Embryonic facial prominence (tissue), 1 donor: ENCODE data around the gene BCL2A1.
"Not testable (repeated sequence)": the region's sequence is repeated elsewhere in the genome, so short reads cannot be mapped to it uniquely, and the experiment has no call there.

Experiments used
- DNase-seq: peaks from one replicate; pipeline ENCODE4 v3.0.0-alpha.2; 2016; ENCODE audit errors: extremely low spot score

BCL2A1 gene

DNA sequence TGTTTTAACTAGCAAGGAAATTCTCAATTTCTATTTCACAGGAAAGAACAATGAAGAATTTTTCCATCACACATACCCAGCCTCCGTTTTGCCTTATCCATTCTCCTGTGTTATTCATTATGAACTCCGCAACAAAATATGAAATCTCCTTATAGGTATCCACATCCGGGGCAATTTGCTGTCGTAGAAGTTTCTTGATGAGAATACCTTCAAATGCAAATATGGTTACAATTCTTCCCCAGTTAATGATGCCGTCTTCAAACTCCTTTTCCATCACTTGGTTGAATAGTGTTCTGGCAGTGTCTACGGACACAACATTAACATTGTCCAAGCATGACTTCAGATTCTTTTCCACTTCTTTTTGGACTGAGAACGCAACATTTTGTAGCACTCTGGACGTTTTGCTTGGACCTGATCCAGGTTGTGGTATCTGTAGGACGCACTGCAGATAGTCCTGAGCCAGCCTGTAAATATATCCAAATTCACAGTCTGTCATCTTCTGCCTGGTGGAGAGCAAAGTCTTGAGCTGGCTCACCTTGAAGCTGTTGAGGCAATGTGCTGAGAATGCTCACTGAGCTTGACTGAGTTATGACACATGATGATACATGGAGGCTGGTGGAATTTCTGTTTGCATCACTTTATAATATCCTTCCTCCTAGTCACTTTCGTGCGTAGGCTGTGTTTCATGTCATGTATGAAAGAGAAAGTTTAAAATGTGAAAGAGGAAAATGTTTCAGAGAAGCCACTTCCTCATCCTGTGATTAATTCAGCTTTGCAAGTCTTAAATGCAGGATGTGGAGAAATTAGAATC lies at the start of gene BCL2A1:
BCL2A1 (minus strand) TSS at position 573 of the 811 bp plus-strand sequence; CDS start at position 496, 77 bp downstream.
- DNase-seq, result no peak

DNA sequence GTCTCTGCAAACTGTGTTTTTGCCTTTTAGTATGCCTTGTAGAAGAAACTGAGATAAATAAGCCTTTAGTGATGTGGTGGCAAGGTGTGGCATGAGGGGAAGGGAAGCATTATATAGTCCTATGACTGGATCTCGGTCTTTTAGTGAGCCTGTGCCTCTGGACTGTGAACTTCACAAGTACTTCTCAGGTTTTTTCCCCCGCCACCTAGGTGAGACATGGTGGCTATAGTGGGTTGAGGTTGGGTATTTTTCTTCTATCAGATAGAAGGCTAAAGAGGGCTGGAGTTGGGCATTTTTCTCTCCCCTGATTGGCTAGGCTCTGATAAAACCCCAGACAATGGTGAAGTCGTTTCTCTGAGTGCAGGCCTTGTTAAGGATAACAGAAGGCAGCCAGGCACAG lies 49.7 kb upstream of the BCL2A1 start:
- DNase-seq, result no peak

DNA sequence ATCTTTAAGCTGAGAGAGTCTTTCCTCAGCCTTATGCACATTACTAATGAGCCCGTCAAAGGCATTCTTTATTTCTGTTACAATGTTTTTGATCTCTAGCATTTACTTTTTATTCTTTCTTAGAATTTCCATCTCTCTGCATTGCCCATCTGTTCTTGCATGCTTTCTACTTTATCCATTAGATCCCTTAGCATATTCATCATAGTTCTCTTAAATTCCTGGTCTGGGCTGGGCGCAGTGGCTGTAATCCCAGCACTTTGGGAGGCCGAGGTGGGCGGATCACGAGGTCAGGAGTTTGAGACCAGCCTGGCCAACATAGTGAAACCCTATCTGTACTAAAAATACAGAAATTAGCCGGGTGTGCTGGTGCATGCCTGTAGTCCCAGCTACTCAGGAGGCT lies 49.2 kb upstream of the BCL2A1 start:
- not testable (repeated sequence) for DNase-seq

DNA sequence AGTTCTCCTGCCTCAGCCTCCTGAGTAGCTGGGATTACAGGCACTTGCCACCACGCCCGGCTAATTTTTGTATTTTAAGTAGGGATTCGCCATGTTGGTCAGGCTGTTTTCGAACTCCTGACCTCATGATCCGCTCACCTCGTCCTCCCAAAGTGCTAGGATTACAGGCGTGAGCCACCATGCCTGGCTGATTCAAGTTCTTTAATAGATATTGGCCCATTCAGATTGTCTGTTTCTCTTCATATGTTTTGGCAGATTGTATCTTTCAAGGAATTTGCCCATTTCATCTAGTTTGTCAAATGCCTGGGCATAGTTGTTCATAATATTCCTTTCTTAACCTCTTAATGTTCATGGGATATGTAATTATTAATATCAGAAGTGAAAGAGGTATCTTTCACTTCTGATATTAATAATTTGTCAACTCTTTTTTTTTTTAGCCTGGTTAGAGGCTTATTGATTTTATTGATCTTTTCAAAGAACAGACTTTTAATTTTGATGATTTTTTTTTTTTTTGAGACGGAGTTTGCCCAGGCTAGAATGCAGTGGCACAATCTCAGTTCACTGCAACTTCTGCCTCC lies 48.3 kb upstream of the BCL2A1 start:
- DNase-seq, result no peak

DNA sequence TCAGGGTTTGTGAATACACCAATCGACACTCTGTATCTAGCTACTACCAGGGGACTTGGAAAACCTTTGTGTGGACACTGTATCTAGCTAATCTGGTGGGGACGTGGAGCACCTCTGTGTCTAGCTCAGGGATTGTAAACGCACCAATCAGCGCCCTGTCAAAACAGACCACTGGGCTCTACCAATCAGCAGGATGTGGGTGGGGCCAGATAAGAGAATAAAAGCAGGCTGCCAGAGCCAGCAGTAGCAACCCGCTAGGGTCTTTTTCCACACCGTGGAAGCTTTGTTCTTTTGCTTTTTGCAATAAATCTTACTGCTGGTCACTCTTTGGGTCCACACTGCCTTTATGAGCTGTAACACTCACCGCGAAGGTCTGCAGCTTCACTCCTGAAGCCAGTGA lies 46.1 kb upstream of the BCL2A1 start:
- not testable (repeated sequence) for DNase-seq

DNA sequence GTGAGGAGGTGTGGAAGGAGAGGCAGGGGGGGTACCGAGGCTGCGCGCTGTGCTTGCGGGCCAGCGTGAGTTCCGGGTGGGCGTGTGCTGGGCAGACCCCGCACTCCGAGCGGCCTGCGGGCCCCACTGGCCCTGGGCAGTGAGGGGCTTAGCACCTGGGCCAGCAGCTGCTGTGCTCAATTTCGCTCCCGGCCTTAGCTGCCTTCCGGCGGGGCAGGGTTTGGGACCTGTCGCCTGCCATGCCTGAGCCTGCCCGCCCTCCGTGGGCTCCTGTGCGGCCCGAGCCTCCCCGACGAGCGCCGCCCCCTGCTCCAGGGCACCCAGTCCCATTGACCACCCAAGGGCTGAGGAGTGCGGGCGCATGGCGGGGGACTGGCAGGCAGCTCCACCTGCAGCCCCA lies 45.5 kb upstream of the BCL2A1 start:
- not testable (repeated sequence) for DNase-seq

DNA sequence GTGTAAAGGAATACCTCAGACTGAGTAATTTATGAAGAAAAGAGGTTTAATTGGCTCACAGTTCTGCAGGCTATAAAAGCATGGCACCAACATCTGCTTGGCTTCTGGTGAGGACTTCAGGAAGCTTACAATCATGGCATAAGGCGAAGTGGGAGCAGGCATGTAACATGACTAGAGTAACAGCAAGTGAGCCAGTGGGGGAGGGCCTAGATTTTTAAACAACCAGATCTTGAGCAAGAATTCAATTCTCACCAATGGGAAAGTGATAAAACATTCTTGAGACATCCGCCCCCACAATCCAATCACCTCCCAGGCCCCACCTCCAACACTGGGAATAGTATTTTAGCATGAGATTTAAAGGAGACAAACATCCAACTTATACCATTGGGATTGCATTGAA lies 44.2 kb upstream of the BCL2A1 start:
- no peak for DNase-seq

DNA sequence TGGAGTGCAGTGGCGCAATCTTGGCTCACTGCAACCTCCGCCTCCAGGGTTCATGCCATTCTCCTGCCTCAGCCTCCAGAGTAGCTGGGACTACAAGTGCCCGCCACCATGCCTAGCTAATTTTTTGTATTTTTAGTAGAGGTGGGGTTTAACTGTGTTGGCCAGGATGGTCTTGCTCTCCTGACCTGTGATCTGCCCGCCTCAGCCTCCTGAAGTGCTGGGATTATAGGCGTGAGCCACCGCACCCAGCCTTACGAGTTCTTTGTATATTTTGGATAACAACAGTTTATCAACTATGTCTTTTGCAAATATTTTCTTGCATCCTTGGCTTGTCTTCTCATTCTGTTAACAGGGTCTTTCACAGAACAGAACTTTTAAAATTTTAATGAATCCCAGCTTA lies 43.2 kb upstream of the BCL2A1 start:
- not testable (repeated sequence) for DNase-seq

DNA sequence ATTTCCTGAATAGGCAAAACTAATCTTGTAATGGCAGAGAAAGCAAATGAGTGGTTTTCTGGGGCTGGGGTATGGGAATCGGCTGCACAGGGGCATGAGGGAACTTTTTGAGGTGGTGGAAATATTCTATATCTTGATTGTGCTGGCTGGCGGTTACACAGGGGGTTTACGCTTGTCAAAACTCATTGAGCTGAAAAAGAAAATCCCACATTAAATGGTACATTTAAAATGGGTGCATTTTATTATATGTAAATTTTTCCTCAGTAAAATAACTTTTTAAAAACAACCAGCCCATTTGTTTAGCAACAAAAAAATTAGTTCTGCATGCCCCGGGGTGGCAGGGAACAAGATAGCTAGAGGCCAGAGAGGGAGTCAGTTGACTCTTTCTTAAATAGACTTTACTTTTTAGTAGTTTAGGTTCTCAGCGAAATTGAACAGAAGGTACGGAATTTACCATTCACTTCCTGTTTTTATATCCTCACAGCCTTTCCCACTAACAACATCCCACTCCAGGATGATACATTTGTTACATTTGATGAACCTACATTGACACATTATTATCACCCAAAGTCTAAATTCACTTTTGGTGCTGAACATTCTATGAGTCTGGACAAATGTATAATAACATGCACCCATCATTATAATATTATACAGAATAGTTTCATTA lies 41.2 kb upstream of the BCL2A1 start:
- no peak for DNase-seq

DNA sequence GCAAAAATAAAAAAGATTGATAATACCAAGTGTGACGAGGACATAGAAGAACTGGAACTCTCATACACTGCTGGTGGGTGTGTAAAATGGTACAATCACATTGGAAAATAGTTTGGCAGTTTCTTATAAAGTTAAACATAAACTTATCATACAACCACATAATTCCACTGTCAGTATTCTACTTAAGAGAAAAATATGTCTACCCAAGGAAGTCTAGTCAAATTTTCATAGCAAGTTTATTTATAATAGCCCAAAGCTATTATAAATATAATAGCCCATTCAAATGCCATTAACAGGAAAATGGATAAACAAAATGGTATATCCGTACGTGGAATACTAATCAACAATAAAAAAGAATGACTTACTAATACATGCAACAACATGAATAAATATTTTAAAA lies 40.6 kb upstream of the BCL2A1 start:
- DNase-seq, result no peak

DNA sequence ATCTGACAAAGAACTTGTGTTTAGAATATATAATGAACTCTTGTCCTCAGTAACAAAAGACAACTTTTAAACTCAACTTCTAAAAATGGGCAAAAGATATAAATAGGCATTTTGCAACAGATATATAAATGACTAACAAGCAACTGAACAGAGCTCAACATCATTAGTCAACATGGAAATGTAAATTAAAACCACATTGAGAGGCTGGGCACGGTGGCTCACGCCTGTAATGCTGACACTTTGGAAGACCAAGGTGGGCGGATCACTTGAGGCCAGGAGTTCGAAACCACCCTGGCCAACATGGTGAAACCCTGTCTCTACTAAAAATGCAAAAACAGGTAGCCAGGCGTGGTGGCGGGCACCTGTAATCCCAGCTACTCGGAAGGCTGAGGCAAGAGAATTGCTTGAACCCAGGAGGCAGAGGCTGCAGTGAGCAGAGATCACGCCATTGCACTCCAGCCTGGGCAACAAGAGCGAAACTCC lies 40.1 kb upstream of the BCL2A1 start:
- DNase-seq, result not testable (repeated sequence)

DNA sequence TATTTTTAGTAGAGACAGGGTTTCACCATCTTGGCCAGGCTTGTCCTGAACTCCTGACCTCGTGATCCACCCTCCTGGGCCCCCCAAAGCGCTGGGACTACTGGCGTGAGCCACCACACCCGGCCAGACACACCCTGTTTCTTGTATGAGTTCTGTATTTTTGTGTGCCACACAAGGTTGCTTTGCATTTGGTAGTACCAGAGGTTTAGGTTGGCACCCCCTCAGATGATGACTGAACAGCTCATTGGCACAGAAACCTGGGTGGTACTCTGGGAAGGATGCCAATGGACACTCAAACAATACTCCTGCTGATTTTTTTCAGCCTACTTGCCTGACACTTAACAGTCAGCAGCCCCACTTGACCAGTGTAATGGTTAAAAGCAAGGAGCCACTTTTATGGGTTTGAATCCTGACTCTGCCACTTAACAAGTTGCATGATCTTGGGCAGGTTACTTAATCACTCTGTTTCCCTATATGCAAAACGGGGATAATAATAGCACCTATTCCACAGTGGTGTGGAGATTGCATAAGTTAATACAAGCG lies 39.2 kb upstream of the BCL2A1 start:
- DNase-seq, result no peak

DNA sequence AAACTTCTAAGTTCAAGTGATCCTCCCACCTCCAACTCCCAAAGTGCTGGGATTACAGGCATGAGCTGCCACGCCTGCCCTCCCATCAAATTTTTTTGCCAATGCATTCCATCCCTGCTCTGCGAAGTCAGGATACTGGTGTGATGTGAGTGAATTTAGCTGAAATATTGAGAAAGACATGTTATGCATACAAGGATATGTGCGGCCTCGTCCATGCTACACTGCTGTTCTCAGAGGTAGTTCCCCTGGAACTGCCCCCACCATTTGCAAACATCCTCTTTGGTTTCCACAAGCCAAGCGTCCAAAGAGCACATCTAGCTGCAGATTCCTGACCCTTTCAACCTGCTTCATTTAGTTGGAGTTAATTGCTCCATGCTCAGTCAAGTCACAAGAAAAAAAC lies 36.5 kb upstream of the BCL2A1 start:
- DNase-seq, result no peak

DNA sequence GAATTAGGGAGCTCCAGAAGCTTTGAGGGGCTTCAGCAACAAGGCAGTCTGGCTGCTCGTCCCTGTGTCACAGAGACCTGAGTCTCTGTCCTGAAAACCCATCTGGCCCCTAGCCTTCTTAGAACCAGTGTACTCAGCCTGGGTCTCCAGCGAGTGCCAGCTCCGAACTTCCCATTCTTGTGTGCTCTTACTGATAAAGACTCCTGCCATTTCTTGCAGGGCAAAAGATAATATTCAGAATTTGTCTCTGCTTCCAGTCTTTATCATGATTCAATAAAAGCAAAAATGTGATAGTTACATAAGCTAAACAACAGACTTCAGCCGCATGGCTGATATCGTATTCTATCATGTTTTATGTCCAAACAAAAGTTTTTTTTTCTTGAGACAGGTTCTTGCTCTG lies 36.0 kb upstream of the BCL2A1 start:
- no peak for DNase-seq

DNA sequence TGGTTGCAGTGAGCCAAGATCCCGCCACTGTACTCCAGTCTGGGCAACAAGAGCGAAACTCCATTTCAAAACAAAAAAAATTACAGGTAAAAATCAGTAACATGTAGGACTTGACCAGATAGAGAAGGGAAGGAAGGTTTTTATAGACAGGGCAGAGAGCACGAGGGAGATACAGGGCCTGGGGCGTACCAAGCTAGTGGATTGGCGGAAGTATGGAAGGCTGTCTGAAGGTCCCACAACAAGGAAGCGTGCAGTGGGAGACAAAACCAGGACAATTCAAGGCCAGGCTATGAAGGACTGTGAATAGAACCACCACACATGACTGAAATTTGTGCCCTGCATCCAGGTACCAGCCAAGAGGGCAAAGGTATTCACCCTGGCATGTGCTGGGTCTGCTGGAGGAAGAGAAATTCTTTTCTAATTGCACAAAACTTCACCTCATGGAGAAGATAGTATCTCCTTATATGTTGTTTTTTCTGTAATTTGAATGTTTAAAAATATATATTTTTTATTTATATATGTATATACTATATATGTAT lies 33.0 kb upstream of the BCL2A1 start:
- DNase-seq, result no peak

DNA sequence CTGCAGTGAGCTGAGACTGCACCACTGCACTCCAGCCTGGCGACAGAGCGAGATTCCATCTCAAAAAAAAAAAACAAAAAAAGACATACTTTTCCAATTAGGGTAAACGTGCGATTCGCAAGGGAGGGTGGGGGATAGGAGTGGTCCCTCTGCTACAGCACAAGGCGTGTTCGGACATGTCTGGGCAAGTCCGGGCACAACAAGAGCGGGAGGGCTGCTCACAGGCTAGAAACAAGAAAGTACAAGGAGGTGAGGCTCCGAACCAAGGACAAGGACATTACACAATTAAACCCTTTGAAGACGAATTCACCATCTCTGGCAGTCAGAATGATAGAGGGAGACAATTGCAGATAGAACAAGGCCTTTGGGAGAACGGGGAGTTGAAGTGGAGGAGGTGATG lies 32.2 kb upstream of the BCL2A1 start:
- no peak for DNase-seq

DNA sequence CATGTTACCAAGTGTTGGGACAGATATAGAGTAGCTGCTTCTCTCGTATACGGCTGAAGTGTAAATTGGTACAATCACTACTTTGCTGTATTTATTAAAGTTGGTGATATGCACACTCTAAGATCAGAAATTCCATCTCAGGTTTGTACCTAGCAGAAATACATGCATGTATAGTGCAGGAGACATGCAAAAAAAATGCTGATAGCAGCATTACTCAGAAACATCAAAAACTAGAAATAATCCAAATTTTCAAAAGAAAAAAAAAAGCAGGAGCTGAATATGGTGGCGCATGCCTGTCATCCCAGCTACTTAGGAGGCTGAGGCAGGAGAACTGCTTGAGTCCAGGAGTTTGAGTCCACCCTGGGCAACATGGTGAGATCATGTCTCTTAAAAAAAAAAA lies 31.3 kb upstream of the BCL2A1 start:
- no peak for DNase-seq

DNA sequence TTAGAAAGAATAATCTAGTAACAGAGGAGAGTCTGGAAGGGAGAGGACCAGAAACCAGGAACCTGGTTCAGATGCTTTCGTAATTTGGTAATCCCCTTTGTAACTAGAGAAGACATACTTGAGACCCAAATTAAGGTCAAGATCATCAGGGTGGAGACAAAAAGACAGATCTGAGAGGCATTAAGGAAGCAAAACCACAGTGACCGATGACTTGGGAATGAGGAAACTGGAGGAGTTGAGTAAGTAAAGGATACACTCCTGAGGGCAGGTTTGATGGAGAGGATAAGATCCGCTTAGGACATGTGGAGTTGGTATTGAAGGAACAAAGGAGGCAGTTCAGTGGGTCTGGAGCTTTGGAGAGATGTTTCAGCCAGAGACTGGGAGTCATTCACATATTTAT lies 23.6 kb upstream of the BCL2A1 start:
- DNase-seq, result no peak

DNA sequence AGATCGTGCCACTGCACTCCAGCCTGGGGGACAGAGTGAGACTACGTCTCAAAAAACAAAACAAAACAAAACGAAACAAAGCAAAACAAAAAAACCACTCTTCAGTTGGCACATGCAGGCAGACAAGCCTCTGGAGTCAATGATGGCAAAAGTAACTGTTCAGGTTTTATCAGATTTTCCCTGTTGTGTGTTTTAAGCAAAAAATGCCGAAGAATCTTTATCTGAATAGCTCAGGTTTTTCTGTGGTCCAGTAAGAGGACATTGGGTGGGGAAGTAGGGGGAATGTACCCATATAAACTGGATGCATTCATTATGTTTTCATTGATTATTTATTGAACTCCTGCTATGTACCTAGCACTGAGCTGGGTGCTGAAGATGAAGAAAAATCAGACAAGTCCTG lies 20.8 kb upstream of the BCL2A1 start:
- no peak for DNase-seq

DNA sequence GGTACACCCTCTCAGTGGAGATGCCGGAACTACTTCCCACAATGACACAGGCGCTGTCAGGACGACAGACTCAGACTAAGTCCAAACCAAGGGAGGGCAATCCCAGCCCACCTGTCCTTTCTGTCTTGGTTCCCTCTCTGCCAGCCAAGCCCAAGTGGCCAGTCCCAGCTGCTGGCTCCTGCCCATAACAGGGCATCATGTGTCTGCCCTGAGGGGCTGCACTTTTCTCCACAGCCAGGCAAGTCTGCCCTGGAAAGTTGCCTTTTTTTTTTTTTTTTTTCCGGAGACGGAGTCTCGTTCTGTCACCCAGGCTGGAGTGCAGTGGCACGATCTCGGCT lies 20.0 kb upstream of the BCL2A1 start:
- no peak for DNase-seq

DNA sequence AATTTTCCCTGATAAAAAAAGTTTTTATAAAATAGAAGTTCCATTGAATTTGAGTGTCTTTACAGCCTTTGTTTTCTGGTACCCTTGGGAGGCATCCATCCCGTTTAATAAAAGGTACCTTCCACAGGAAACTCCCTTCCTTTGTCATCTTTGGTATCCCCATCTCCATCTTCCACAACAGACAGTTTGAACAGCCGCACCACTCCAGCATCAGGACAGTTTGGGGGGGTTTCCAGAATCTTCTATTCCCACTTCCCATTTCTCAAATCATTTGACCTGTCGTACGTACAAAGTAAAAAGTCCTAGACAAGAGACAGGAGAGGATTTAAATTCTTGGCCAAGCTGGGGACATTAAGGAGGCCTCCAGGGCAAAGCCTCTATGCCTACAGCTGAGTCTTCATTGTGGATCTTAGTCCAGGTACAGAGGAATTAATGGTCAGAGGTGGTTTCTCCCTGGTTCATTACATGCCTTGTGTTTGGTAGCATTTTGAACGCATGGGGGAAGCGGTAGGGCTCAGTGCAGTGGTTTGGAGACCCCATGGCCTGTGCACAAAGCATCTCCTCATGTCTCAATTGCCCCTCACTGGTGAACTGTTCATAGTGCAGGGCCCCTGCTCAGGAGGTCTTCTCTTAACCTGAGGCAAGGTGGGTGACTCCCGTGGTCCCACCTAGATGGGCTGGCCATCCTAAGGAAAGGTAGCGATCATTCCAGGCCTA lies 19.4 kb upstream of the BCL2A1 start:
- DNase-seq, result no peak

DNA sequence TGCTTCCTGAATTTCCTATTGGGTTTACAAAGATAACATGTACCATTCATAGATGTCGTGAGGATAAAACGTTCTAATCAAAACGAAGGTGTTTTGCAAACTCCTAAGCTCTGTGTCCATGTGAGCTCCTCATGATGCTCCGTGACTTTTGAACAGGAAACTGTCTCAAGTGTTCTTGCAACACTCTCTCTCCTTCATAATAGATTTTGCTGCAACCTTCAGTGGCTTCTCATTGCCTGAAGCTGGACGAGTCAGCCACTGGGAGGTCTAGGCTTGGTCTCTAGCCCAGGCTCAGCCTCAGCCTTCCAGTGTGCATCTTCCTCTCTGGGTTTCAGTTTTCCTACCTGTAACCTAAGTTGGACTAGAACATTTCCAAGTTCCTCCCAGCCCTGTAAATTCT lies 18.7 kb upstream of the BCL2A1 start:
- DNase-seq, result no peak
